GM19043 (cell line): ENCODE measurements around the gene PCDHB15.
"Not testable (repeated sequence)": the region's sequence is repeated elsewhere in the genome, so short reads cannot be mapped to it uniquely, and the experiment has no call there.

Experiments
- ATAC-seq: cut with Tn5 transposase; IDR thresholded peaks from one replicate; pipeline ENCODE4 v1.9.1; 2021; ENCODE audit warnings: low read depth; ENCODE audit not compliant: unreplicated experiment

PCDHB15 gene

GRCh38 chr5:141246971-141247370 is 1.8 kb downstream of the PCDHB15 start:
- ATAC-seq, result not testable (repeated sequence)

GRCh38 chr5:141247434-141247833 is 2.2 kb downstream of the PCDHB15 start:
- ATAC-seq, result not testable (repeated sequence)

GRCh38 chr5:141250576-141250975 is 5.4 kb downstream of the PCDHB15 start:
- ATAC-seq, result no peak

DNA sequence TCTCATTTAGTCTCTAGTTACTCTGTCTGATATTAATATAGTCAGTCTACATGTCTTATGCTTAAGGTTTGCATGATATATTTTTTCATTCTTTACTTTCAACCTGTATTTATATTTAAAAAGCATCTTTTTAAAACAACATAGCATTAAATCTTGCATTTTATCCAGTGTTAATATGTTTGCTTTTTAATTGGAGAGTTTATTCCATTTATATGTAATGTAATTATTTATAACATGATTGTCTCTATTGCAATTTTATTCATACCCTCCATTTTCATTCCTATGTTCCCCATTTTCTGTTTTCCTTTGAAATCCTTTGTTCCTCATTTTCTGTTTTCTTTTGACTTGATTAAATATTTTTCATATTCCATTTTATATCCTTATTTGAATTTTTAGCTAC is 13.3 kb downstream of the PCDHB15 start:
- ATAC-seq, result no peak

- ATAC-seq, result no peak
Measured at GRCh38 chr5:141258948-141259347, 13.8 kb downstream of the PCDHB15 start.

DNA sequence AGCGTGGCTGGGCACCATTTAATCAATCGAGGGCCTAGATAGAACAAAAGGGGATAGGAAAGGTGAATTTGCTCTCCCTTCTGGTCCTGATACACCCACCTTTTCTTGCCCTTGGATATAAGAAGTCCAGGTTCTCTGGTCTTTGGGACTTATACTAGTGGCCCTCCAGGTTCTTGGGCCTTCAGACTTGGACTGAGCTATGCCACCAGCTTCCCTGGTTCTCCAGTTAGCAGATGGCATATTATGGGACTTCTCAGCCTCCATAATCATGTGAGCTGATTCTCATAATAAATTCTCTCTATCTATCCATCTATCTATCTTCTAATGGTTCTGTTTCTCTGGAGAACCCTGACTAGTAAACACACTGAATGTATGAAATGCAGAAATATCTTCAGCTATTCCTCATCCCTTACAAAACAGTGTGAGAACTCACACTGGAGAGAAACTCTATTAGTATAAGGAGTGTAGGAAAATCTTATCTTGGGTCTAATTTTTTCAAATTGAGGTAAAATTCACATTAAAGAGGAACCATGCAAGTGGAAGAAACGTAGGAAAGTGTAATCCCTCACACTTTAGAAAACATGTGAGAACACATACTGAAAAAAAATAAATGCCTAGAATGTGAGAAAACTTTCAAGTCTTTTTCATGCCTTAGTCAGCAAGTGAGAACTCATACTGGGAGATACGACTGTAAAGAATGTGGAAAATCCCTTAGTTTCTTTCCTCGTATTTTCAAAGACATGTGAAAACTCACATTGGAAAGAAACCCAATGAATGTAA is 15.5 kb downstream of the PCDHB15 start:
- no peak for ATAC-seq

GRCh38 chr5:141261238-141261546 is 16.0 kb downstream of the PCDHB15 start:
- no peak for ATAC-seq

DNA sequence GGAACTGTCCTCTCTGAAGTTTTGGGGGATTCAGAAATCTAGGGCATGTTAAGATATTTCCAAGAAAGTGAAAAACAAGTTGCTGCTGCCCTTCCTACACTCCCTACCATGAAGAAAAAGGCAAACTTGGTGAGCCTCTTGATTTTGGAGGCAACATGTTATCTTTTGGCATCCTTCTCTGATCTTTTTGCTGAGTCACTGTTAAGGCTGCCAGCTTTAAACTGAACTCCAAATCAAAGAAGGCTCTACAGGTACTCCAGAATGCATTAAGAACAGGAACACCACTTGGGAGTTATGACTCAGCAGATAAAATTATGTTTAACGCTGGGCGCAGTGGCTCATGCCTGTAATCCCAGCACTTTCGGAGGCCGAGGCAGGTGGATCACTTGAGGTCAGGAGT is 24.0 kb downstream of the PCDHB15 start:
- ATAC-seq, result no peak

DNA sequence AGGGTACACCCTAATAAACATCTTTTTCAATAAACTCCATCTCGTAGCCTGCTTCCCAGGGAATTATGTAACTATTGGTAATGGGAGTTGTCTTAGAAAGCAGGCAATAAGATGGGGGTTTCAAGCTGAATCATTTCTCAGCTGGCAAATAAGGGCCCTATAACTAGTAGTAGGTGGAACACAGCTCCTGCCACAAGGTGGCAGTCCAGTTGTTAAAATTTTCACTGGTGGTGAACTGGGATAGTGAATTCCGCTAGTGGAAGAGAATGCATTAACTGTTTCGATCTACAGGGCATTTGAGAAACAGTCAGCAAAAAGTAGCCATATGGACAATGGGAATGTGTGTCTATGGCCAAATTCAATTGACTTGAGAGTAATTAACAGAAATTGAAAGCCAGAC is 27.7 kb downstream of the PCDHB15 start:
- ATAC-seq, result no peak

- no peak for ATAC-seq
Measured at GRCh38 chr5:141298376-141298775, 53.2 kb downstream of the PCDHB15 start.
